ENCODE data around the gene FREY1. TPM values are rescaled to one million over a fixed set of nuclear protein-coding genes. Genes with fewer than 3 reads are reported as not detected.

Gene FREY1
- polyA plus RNA-seq, 1 donor (not counting 4 experiments of a cell fraction or from before 2014, with no cell fraction given), result 0.25 TPM

- dilution Hi-C loops (cut with MboI; ENCODE audit: extremely low pct_ligation_motif_present, low sequenced_read_pairs), result no loop called here
- H3K4me1 ChIP-seq (ENCODE audit: control insufficient read depth, extremely low read depth, insufficient read depth, low read length), result peaks cover 78% of the 10 kb centered on the region
Measured at GRCh38 chr11:45930951-45931570, 24.0 kb upstream of the FREY1 start.

DNA sequence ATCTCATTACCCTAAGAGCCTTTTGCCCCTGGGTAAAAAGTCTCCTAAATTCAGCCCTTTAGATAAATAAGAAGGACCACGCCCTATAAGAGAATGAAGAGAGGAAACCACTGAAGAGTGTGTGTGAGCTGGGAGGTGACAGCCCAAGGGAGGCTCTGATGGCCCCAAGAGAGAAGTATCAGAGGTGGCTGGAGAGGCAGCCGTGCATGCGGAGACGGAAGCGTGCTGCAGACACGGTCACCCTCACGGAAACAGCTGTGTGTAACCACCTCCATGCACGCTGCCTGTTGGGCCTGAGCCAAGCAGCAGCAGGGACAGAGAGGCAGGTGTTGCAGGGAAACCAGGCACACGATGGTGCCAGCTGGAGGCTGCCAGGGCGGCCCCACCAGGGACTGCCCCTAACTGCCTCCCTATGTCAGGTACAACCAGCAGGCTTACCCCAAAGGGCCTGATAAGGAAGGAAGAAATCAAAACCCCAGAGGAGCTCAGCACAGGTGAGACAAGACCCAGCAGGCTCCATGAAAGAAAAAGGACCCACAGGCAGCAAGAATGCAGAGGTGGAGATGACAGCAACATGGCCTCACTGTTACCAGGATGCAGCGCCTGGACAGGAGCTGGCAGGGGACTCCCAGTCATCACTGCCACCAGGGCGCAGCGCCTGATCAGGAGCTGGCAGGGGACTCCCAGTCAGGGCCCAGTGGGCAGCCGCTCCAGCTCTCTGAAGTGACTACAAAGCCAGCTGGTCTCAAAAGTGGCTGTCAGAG, 23.1 kb upstream of the FREY1 start:
- peaks cover 2% of the 10 kb centered on the region for H3K9me1 ChIP-seq (ENCODE audit: control insufficient read depth, extremely low read depth, insufficient read depth, low read length)
- peak overlapping the region in 2 of 3 experiments; percentile 7 to 9 for H3K4me3 ChIP-seq (ENCODE audit: control insufficient read depth in 2 of 3, extremely low read depth in 1 of 3, insufficient read depth in 2 of 3, low read depth in 1 of 3, low read length in 3 of 3)
- TF ChIP-seq, protein P1, sequence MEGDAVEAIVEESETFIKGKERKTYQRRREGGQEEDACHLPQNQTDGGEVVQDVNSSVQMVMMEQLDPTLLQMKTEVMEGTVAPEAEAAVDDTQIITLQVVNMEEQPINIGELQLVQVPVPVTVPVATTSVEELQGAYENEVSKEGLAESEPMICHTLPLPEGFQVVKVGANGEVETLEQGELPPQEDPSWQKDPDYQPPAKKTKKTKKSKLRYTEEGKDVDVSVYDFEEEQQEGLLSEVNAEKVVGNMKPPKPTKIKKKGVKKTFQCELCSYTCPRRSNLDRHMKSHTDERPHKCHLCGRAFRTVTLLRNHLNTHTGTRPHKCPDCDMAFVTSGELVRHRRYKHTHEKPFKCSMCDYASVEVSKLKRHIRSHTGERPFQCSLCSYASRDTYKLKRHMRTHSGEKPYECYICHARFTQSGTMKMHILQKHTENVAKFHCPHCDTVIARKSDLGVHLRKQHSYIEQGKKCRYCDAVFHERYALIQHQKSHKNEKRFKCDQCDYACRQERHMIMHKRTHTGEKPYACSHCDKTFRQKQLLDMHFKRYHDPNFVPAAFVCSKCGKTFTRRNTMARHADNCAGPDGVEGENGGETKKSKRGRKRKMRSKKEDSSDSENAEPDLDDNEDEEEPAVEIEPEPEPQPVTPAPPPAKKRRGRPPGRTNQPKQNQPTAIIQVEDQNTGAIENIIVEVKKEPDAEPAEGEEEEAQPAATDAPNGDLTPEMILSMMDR (optimal IDR thresholded peaks at IDR 0.05 in 1 of 3, IDR thresholded peaks at IDR 0.05 in 1 of 3, conservative IDR thresholded peaks at IDR 0.05 in 1 of 3; ENCODE audit: extremely low read depth in 1 of 3, insufficient read depth in 2 of 3, low read length in 3 of 3), result no peak
- no peak for TF ChIP-seq EZH2 (IDR thresholded peaks at IDR 0.05; ENCODE audit: low read length)
- dilution Hi-C loops (cut with MboI; ENCODE audit: extremely low pct_ligation_motif_present, low sequenced_read_pairs), result no loop called here
- H3K36me3 ChIP-seq (ENCODE audit: control insufficient read depth in 2 of 2, extremely low read depth in 1 of 2, insufficient read depth in 2 of 2, low read length in 2 of 2), result peaks cover 3 to 11% of the 10 kb centered on the region in 2 experiments
- no peaks in the 10 kb centered on the region for H4K20me1 ChIP-seq (ENCODE audit: control insufficient read depth, extremely low read depth, insufficient read depth, low read length)
- H3K4me2 ChIP-seq (ENCODE audit: control insufficient read depth, extremely low read depth, insufficient read depth, low read depth, low read length), result peak overlapping the region; percentile 53
- peak overlapping the region; percentile 78 for H3K27ac ChIP-seq (ENCODE audit: control insufficient read depth, insufficient read depth, low read length)
- H3K27me3 ChIP-seq (ENCODE audit: control insufficient read depth, extremely low read depth, insufficient read depth, low read length), result no peaks in the 10 kb centered on the region
- peaks cover 73% of the 10 kb centered on the region for H3K4me1 ChIP-seq (ENCODE audit: control insufficient read depth, extremely low read depth, insufficient read depth, low read length)
- FAIRE-seq (no peak), DNase-seq (ENCODE audit: low read depth, low spot score) (no peak)
- H3K9me3 ChIP-seq (ENCODE audit: control insufficient read depth, low read depth, low read length), result no peaks in the 10 kb centered on the region
- peak overlapping the region; percentile 36 for H3K9ac ChIP-seq (ENCODE audit: control insufficient read depth, extremely low read depth, insufficient read depth, low read length)
- H2AFZ ChIP-seq (ENCODE audit: control insufficient read depth, low read length), result no peak overlapping the region
- H3K79me2 ChIP-seq (ENCODE audit: control insufficient read depth, insufficient read depth, low read length), result no peaks in the 10 kb centered on the region

More at GRCh38 chr11:45930951-45931570, 24.0 kb upstream of the FREY1 start:
- Histone ChIP-seq H3K9ac (ENCODE audit: control insufficient read depth, extremely low read depth, insufficient read depth, low read length) (peak overlapping the region; percentile 56), H3K9me1 (ENCODE audit: control insufficient read depth, extremely low read depth, insufficient read depth, low read length) (peaks cover 2% of the 10 kb centered on the region), H3K79me2 (ENCODE audit: control insufficient read depth, insufficient read depth, low read length) (no peaks in the 10 kb centered on the region), H2AFZ (ENCODE audit: control insufficient read depth, low read length) (no peak overlapping the region), H3K36me3 (ENCODE audit: control insufficient read depth in 2 of 2, extremely low read depth in 1 of 2, insufficient read depth in 2 of 2, low read length in 2 of 2) (peaks cover 4 to 13% of the 10 kb centered on the region in 2 experiments), H3K9me3 (ENCODE audit: control insufficient read depth, low read depth, low read length) (no peaks in the 10 kb centered on the region), H4K20me1 (ENCODE audit: control insufficient read depth, extremely low read depth, insufficient read depth, low read length) (no peaks in the 10 kb centered on the region), H3K27me3 (ENCODE audit: control insufficient read depth, extremely low read depth, insufficient read depth, low read length) (no peaks in the 10 kb centered on the region), H3K27ac (ENCODE audit: control insufficient read depth, insufficient read depth, low read length) (peak overlapping the region; percentile 78), H3K4me2 (ENCODE audit: control insufficient read depth, extremely low read depth, insufficient read depth, low read depth, low read length) (peak overlapping the region; percentile 53), H3K4me3 (ENCODE audit: control insufficient read depth in 2 of 3, extremely low read depth in 1 of 3, insufficient read depth in 2 of 3, low read depth in 1 of 3, low read length in 3 of 3) (peak overlapping the region in 1 of 3 experiments; percentile 15)
- FAIRE-seq, result peak; percentile 98
- peak; percentile 65 for DNase-seq (ENCODE audit: low read depth, low spot score)
- TF ChIP-seq, protein P1 (optimal IDR thresholded peaks at IDR 0.05 in 1 of 3, IDR thresholded peaks at IDR 0.05 in 1 of 3, conservative IDR thresholded peaks at IDR 0.05 in 1 of 3; ENCODE audit: extremely low read depth in 1 of 3, insufficient read depth in 2 of 3, low read length in 3 of 3), result no peak
- no peak for TF ChIP-seq EZH2 (IDR thresholded peaks at IDR 0.05; ENCODE audit: low read length)
